GM12872 (cell line): Measurements from ENCODE around the gene ADAM30.

Experiments
- TF ChIP-seq, protein P1 (sequence below): IDR thresholded peaks from 3 replicates; pipeline ENCODE4 v1.5.1; 2011; ENCODE audit warnings: low read depth, mild to moderate bottlenecking, low read length, moderate library complexity; ENCODE audit not compliant: insufficient read depth

ADAM30 gene

DNA sequence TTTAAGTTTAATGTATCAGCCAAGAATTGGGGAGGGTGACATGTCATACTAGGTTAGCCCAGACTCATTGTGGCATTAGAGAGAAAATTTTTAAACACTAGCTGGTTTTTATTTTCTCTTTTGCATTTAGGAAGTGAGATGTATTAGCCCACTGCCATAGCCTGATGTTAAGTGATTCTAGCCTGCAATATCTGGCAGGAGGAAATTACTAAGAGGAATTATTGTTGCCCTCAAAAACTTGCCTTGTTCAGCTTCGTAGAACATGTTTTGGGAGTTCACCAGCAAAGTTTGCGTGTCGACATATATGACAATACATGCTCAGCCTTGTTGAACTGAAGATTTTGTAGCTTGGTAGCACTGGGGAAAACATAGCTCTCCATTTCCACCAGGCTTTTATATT is 12.5 kb downstream of the ADAM30 start:
- TF ChIP-seq, protein P1, sequence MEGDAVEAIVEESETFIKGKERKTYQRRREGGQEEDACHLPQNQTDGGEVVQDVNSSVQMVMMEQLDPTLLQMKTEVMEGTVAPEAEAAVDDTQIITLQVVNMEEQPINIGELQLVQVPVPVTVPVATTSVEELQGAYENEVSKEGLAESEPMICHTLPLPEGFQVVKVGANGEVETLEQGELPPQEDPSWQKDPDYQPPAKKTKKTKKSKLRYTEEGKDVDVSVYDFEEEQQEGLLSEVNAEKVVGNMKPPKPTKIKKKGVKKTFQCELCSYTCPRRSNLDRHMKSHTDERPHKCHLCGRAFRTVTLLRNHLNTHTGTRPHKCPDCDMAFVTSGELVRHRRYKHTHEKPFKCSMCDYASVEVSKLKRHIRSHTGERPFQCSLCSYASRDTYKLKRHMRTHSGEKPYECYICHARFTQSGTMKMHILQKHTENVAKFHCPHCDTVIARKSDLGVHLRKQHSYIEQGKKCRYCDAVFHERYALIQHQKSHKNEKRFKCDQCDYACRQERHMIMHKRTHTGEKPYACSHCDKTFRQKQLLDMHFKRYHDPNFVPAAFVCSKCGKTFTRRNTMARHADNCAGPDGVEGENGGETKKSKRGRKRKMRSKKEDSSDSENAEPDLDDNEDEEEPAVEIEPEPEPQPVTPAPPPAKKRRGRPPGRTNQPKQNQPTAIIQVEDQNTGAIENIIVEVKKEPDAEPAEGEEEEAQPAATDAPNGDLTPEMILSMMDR: no peak

GRCh38 chr1:119882132-119883049 is 13.9 kb downstream of the ADAM30 start:
- TF ChIP-seq, protein P1: no peak

DNA sequence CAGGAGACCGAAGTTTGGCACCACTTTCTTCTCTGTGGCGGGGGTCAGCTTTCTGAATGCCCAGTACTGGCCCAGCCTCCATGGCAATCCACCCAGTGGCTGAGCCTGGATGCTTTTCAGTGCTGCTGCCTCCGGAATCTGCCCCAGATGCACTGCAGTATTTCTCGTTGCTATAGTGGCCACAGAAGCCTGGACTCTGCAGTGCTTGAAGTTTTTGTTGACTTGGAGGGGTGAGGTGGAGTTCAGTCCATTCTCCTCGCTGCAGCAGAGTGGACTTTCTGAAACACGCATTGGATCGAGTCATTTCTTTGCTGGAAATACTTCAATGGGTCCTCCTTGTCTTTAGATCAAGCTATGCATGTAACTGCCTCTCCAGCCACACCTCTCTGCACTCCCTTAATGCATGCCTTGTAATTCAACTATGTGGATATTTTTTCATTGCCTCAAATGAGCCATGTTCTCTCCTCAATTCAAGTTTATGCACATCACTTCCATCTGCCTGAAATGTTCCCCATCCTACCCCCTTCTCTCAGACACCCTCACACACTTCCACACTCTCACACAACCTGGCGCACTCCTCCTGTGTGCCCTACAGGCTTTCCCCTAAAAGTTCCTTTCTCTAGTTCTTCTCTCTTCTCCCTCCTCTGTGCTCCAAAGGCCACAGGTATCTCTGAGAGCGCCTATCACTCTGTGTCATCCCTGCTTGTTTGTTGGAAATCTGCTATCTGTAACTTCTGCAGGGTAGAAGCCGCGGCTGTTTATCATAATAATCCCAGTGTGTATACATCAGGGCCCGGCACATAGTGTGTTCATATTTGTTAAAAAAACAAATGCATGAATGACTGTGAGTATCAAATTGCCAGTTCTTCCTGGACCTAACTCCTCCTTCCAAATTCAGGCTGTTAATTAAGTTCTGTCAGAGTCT is 16.5 kb downstream of the ADAM30 start:
- TF ChIP-seq, protein P1: no peak

- TF ChIP-seq, protein P1: no peak
These were observed 18.1 kb downstream of the ADAM30 start for GRCh38 chr1:119878171-119878570.

DNA sequence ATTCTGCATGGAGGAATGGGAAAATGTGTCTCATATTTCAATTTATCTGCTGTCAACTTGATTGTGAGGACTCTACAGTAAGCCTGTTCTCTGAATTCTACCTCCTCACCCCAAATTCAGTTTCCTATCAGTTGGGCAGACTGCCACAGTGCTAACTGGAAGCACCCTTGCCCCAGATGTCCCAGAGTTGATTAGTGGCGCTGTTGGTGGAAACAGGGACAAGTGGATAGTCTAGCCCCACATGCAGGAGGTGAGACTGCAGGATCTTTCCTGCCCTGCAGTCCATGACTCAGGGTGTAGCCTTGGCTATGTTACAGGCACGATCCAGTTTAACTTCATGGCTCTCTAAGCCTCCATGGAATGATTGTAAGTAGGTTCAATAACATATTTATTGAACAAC is 22.1 kb downstream of the ADAM30 start:
- TF ChIP-seq, protein P1: no peak

GRCh38 chr1:119873135-119874015 is 22.9 kb downstream of the ADAM30 start:
- TF ChIP-seq, protein P1: no peak

DNA sequence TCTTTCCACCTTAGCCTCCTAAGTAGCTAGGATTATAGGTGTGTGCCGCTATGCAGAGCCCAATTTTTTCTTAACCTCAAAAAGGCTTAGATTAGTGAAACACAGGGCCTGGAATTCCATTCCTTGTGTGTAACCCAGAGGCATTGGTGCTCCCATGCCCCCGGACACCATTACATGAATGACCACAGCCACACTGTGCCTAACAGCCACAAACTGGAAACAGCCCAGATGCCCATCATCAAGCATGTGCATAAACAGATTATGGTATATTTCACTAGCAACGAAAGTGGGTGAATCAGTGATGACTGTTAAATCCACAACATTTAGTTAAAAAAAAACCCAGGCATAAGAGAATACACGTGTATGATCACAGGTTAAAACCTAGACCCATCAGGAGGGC is 24.4 kb downstream of the ADAM30 start:
- TF ChIP-seq, protein P1: no peak
